ENCODE data around the gene FAM170B. TPM values are rescaled to one million over a fixed set of nuclear protein-coding genes. Genes with fewer than 3 reads are reported as not detected.

Gene FAM170B
- total RNA-seq, 1 experiment from 2014 or later = not detected

- Histone ChIP-seq H3K9me2 (replicated peaks; ENCODE audit: low read length) (no peaks in the 10 kb centered on the region), H3K27ac (ENCODE audit: low read length) (peak overlapping the region; percentile 74), H3K4me1 (ENCODE audit: insufficient read depth, low read length) (peaks cover 20% of the 10 kb centered on the region), H3K9me3 (ENCODE audit: low read length) (no peaks in the 10 kb centered on the region), H3K9ac (ENCODE audit: low read length) (peak overlapping the region; percentile 54), H4K20me1 (ENCODE audit: low read length) (no peaks in the 10 kb centered on the region), H3K27me3 (ENCODE audit: low read length) (peaks cover 28% of the 10 kb centered on the region), H3K36me3 (ENCODE audit: low read depth, low read length) (no peaks in the 10 kb centered on the region), H2AFZ (ENCODE audit: low read length) (no peak overlapping the region), H3K79me2 (ENCODE audit: low read length) (no peaks in the 10 kb centered on the region), H3K4me2 (ENCODE audit: low read length) (peak overlapping the region; percentile 51), H3F3A (ENCODE audit: low read length, unreplicated experiment) (no peaks in the 10 kb centered on the region), H3K4me3 (ENCODE audit: low read length) (no peak overlapping the region; the same call in 1 of the 2 replicates)
- ChIA-PET POLR2A (ENCODE audit: unreplicated experiment) (no interaction called here), CTCF (no interaction called here)
- no peak; the same call in 1 of the 2 replicates for ATAC-seq
- peak; percentile 54 for DNase-seq
- BruUV-seq (replicated peaks) = no TSS peak
- TF ChIP-seq EZH2 (IDR thresholded peaks at IDR 0.05; ENCODE audit: low read length, unreplicated experiment) (no peak), EZH2phosphoT487 (IDR thresholded peaks at IDR 0.05; ENCODE audit: borderline replicate concordance, low read length) (no peak)
- TF ChIP-seq, protein P1, sequence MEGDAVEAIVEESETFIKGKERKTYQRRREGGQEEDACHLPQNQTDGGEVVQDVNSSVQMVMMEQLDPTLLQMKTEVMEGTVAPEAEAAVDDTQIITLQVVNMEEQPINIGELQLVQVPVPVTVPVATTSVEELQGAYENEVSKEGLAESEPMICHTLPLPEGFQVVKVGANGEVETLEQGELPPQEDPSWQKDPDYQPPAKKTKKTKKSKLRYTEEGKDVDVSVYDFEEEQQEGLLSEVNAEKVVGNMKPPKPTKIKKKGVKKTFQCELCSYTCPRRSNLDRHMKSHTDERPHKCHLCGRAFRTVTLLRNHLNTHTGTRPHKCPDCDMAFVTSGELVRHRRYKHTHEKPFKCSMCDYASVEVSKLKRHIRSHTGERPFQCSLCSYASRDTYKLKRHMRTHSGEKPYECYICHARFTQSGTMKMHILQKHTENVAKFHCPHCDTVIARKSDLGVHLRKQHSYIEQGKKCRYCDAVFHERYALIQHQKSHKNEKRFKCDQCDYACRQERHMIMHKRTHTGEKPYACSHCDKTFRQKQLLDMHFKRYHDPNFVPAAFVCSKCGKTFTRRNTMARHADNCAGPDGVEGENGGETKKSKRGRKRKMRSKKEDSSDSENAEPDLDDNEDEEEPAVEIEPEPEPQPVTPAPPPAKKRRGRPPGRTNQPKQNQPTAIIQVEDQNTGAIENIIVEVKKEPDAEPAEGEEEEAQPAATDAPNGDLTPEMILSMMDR (conservative IDR thresholded peaks at IDR 0.05; ENCODE audit: low read depth, low read length) = no peak
- intact Hi-C loops (cut with micrococcal nuclease) = no loop called here
Observed at GRCh38 chr10:49139028-49139845, 5.4 kb upstream of the FAM170B start.

GRCh38 chr10:49138361-49138891, 4.6 kb upstream of the FAM170B start:
- Histone ChIP-seq H3K9ac (ENCODE audit: low read length) (no peak overlapping the region), H3K27me3 (ENCODE audit: low read length) (peaks cover 36% of the 10 kb centered on the region), H3K36me3 (ENCODE audit: low read depth, low read length) (no peaks in the 10 kb centered on the region), H3K4me3 (ENCODE audit: low read length) (no peak overlapping the region), H3K79me2 (ENCODE audit: low read length) (no peaks in the 10 kb centered on the region), H3K4me1 (ENCODE audit: insufficient read depth, low read length) (peaks cover 20% of the 10 kb centered on the region), H3K27ac (ENCODE audit: low read length) (peak overlapping the region; percentile 16), H2AFZ (ENCODE audit: low read length) (no peak overlapping the region), H3K9me2 (replicated peaks; ENCODE audit: low read length) (no peaks in the 10 kb centered on the region), H4K20me1 (ENCODE audit: low read length) (no peaks in the 10 kb centered on the region), H3F3A (ENCODE audit: low read length, unreplicated experiment) (no peaks in the 10 kb centered on the region), H3K9me3 (ENCODE audit: low read length) (no peaks in the 10 kb centered on the region), H3K4me2 (ENCODE audit: low read length) (no peak overlapping the region)
- ChIA-PET CTCF (no interaction called here), POLR2A (ENCODE audit: unreplicated experiment) (no interaction called here)
- ATAC-seq = no peak
- intact Hi-C loops (cut with micrococcal nuclease) = no loop called here
- TF ChIP-seq, protein P1 (conservative IDR thresholded peaks at IDR 0.05; ENCODE audit: low read depth, low read length) = no peak
- TF ChIP-seq EZH2phosphoT487 (IDR thresholded peaks at IDR 0.05; ENCODE audit: borderline replicate concordance, low read length) (no peak), EZH2 (IDR thresholded peaks at IDR 0.05; ENCODE audit: low read length, unreplicated experiment) (no peak)
- no TSS peak for BruUV-seq (replicated peaks)
- DNase-seq = no peak

DNA sequence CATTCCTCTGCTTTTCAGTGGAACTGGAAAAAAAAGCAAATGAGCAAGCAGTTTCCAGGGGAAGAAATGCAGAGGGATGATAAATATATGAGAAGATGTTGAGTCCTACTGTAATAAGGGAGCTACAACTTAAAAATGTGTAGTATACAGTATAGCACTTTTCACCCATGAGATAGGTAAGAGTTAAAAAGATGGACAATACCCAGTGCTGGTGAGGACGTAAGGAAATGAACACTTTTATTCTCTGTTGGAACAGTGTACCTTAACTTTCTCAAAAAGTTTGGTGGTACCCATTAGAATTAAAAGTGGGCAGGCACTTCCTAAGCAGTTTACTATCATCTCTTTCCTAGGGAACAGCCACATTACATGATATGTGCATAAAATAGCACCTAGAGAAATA, 2.7 kb upstream of the FAM170B start:
- Histone ChIP-seq H3K27me3 (ENCODE audit: low read length) (peaks cover 51% of the 10 kb centered on the region), H3K9ac (ENCODE audit: low read length) (no peak overlapping the region), H3K79me2 (ENCODE audit: low read length) (no peaks in the 10 kb centered on the region), H3K9me3 (ENCODE audit: low read length) (no peaks in the 10 kb centered on the region), H3K4me3 (ENCODE audit: low read length) (no peak overlapping the region), H4K20me1 (ENCODE audit: low read length) (no peaks in the 10 kb centered on the region), H3K36me3 (ENCODE audit: low read depth, low read length) (no peaks in the 10 kb centered on the region), H3K4me1 (ENCODE audit: insufficient read depth, low read length) (peaks cover 20% of the 10 kb centered on the region), H3K4me2 (ENCODE audit: low read length) (no peak overlapping the region), H2AFZ (ENCODE audit: low read length) (no peak overlapping the region), H3K9me2 (replicated peaks; ENCODE audit: low read length) (no peaks in the 10 kb centered on the region), H3K27ac (ENCODE audit: low read length) (no peak overlapping the region), H3F3A (ENCODE audit: low read length, unreplicated experiment) (no peaks in the 10 kb centered on the region)
- ChIA-PET CTCF (no interaction called here), POLR2A (ENCODE audit: unreplicated experiment) (no interaction called here)
- no peak for DNase-seq
- intact Hi-C loops (cut with micrococcal nuclease) = no loop called here
- no TSS peak for BruUV-seq (replicated peaks)
- no peak for TF ChIP-seq EZH2 (IDR thresholded peaks at IDR 0.05; ENCODE audit: low read length, unreplicated experiment)
- no peak for TF ChIP-seq EZH2phosphoT487 (IDR thresholded peaks at IDR 0.05; ENCODE audit: borderline replicate concordance, low read length)
- TF ChIP-seq, protein P1 (conservative IDR thresholded peaks at IDR 0.05; ENCODE audit: low read depth, low read length) = no peak
- no peak for ATAC-seq

Measured in PC-3 (cell line).